GM12878 (cell line): ENCODE measurements around the gene RBMS1. TPM values are rescaled to one million over a fixed set of nuclear protein-coding genes. Genes with fewer than 3 reads are reported as not detected.
A peak's percentile ranks its signal among the peaks of the same experiment; 100 is the strongest.

ENCODE experiments used
- ATAC-seq: fragments of 200-7000 bp; cut with Tn5 transposase; 3 replicates; pipeline ENCODE4 v1.9.1; 2020; ENCODE audit warnings: mild to moderate bottlenecking, moderate library complexity
- BruUV-seq: library from RNA; stranded (reverse); fragments of 400-500 nt; replicated peaks from 2 replicates; lab custom pipeline; 2021; lab: Mats Ljungman, UMichigan
- CTCF ChIA-PET: fragments of 300-600 bp; sonication (Branson Sonifier 250); formaldehyde crosslinking; extraction: SDS; loops from one replicate; lab custom pipeline; 2021; ENCODE audit warnings: inconsistent platforms; lab: Yijun Ruan, JAX
- POLR2A ChIA-PET: fragments of 350-600 bp; formaldehyde crosslinking; extraction: SDS; loops from one replicate; lab custom pipeline; 2021; ENCODE audit warnings: inconsistent platforms; lab: Charles Lee
- RAD21 ChIA-PET: fragments of 300-600 bp; sonication (Branson Sonifier 250); formaldehyde crosslinking; loops from one replicate; lab custom pipeline; 2023; ENCODE audit warnings: antibody characterized with exemption; ENCODE audit not compliant: unreplicated experiment; lab: Charles Lee
- SMC1A ChIA-PET: fragments of 300-600 bp; sonication (Branson Sonifier 250); formaldehyde crosslinking; loops from one replicate; lab custom pipeline; 2023; ENCODE audit not compliant: unreplicated experiment, uncharacterized antibody; lab: Charles Lee
- DNase-seq: peaks from one replicate; pipeline ENCODE4 v3.0.0-alpha.2; 2011; ENCODE audit warnings: low read depth, low spot score
- FAIRE-seq: peaks from 3 replicates; lab custom pipeline; 2011; peaks lifted over from hg19 to GRCh38; lab: Jason Lieb, UNC
- H2AFZ ChIP-seq: 2 replicates; pipeline ENCODE4 v1.6.0; 2011; ENCODE audit warnings: low read depth, low read length, control low read depth; ENCODE audit not compliant: control insufficient read depth
- H3K27ac ChIP-seq: 2 replicates; pipeline ENCODE4 v1.5.1; 2011; ENCODE audit warnings: control low read depth; ENCODE audit not compliant: control insufficient read depth, insufficient read depth
- H3K27me3 ChIP-seq, 2 experiments: replicated peaks in 1 of 2; 2 replicates each; pipeline versions ENCODE4 v1.6.0 to v1.6.1; 2011; ENCODE audit warnings: low read length in 1 of 2; ENCODE audit not compliant: control insufficient read depth in 2 of 2, insufficient read depth in 2 of 2
- H3K36me3 ChIP-seq, 2 experiments: 2 replicates each; pipeline ENCODE4 v1.5.1; 2011; ENCODE audit warnings: low read length in 1 of 2; ENCODE audit not compliant: control insufficient read depth in 2 of 2, insufficient read depth in 2 of 2
- H3K4me1 ChIP-seq: 2 replicates; pipeline ENCODE4 v1.6.1; 2011; ENCODE audit warnings: mild to moderate bottlenecking, low read length, moderate library complexity, mixed read lengths; ENCODE audit not compliant: control insufficient read depth, insufficient read depth
- H3K4me2 ChIP-seq: 2 replicates; pipeline ENCODE4 v1.6.0; 2011; ENCODE audit warnings: control low read depth; ENCODE audit not compliant: control insufficient read depth, insufficient read depth
- H3K4me3 ChIP-seq: fragments of 200-600 bp; sonication (generic); 2 replicates; pipeline ENCODE4 v1.5.1; 2016
- H3K79me2 ChIP-seq: 2 replicates; pipeline ENCODE4 v1.6.0; 2011; ENCODE audit warnings: low read length; ENCODE audit not compliant: control insufficient read depth, insufficient read depth
- H3K9ac ChIP-seq: 2 replicates; pipeline ENCODE4 v1.8.0; 2011; ENCODE audit warnings: low read length, control low read depth, mixed read lengths; ENCODE audit not compliant: control insufficient read depth, insufficient read depth
- H3K9me3 ChIP-seq: replicated peaks from 3 replicates; pipeline ENCODE4 v1.5.1; 2011; ENCODE audit warnings: mild to moderate bottlenecking, low read length; ENCODE audit not compliant: control insufficient read depth, insufficient read depth
- H4K20me1 ChIP-seq: 2 replicates; pipeline ENCODE4 v1.6.0; 2011; ENCODE audit not compliant: control insufficient read depth, insufficient read depth
- BCL11A ChIP-seq: IDR thresholded peaks from 2 replicates; pipeline ENCODE4 v1.6.1; 2011; ENCODE audit warnings: low read depth, low read length
- CHD1 ChIP-seq: IDR thresholded peaks from 2 replicates; pipeline ENCODE4 v1.6.1; 2012; ENCODE audit warnings: low read depth, low read length, improper control_type of control experiment
- DPF2 ChIP-seq: fragments of 450-650 bp; IDR thresholded peaks from 2 replicates; pipeline ENCODE4 v1.6.1; 2017; ENCODE audit warnings: mild to moderate bottlenecking
- ELK1 ChIP-seq: IDR thresholded peaks from 2 replicates; pipeline ENCODE4 v1.6.1; 2012; ENCODE audit warnings: low read depth, low read length, improper control_type of control experiment
- IRF3 ChIP-seq: fragments of 450-650 bp; IDR thresholded peaks from 2 replicates; pipeline ENCODE4 v1.6.1; 2014; ENCODE audit warnings: mild to moderate bottlenecking
- POLR2AphosphoS2 ChIP-seq: IDR thresholded peaks from 2 replicates; pipeline ENCODE4 v1.6.1; 2011; ENCODE audit warnings: low read depth, mild to moderate bottlenecking, low read length, improper control_type of control experiment, moderate library complexity
- SMARCA5 ChIP-seq: fragments of 450-650 bp; IDR thresholded peaks from 2 replicates; pipeline ENCODE4 v1.6.1; 2017; ENCODE audit warnings: mild to moderate bottlenecking
- TARDBP ChIP-seq: IDR thresholded peaks from 2 replicates; pipeline ENCODE4 v1.6.1; 2016; ENCODE audit warnings: borderline replicate concordance
- TCF12 ChIP-seq: IDR thresholded peaks from 2 replicates; pipeline ENCODE4 v1.6.1; 2011; ENCODE audit warnings: low read depth, mild to moderate bottlenecking, low read length
- ZNF274 ChIP-seq: IDR thresholded peaks from one replicate; pipeline ENCODE4 v1.8.0; 2011; ENCODE audit not compliant: insufficient read length, insufficient read depth
- ZSCAN29 ChIP-seq: fragments of 450-650 bp; IDR thresholded peaks from 2 replicates; pipeline ENCODE4 v1.6.1; 2017; ENCODE audit warnings: mild to moderate bottlenecking, moderate library complexity
- WGBS: methylation state at CpG from one replicate; pipeline ENCODE4 v1.1.6; 2016; ENCODE audit warnings: low lambda C conversion rate; ENCODE audit not compliant: insufficient replicate concordance, insufficient coverage; ENCODE audit errors: missing lambda C conversion rate; 5-methylcytosine and 5-hydroxymethylcytosine counted together
- in situ Hi-C: fragments of 300-500 bp; cut with MboI; formaldehyde crosslinking; loops from 9 replicates; pipeline ENCODE4 v1.14.3; 2018; ENCODE audit warnings: mixed read lengths
- intact Hi-C: fragments of 100-400 bp; cut with micrococcal nuclease; formaldehyde crosslinking; loops from one replicate; pipeline ENCODE4 v1.14.2; 2022; ENCODE audit not compliant: unreplicated experiment
- polyA plus RNA-seq, 11 experiments: library from polyadenylated mRNA; depleted of rRNA in 4 of 11; unstranded in 6 of 11; stranded (reverse) in 5 of 11; fragments of >200 nt; fragmentation: Nextera tagmentation in 4 of 11; fragmentation: Illumina TruSeq in 1 of 11; extraction: Ambion mirVana in 4 of 11; extraction: Trizol in 1 of 11; gene quantifications; 1 replicate in 1 of 11; 2 replicates in 10 of 11; pipeline versions ENCODE4 v1.2.1 to v1.2.3, GENCODE V29; 2011 to 2016; ENCODE audit warnings: inconsistent platforms in 2 of 11, missing spikeins in 2 of 11, low read depth in 1 of 11
- total RNA-seq, 4 experiments: library from RNA; depleted of rRNA in 3 of 4; stranded (reverse); fragments of >200 nt in 3 of 4; fragmentation: Illumina TruSeq in 1 of 4; extraction: Trizol in 1 of 4; gene quantifications; 2 replicates each; pipeline versions ENCODE4 v1.2.1 to v1.2.3, GENCODE V29; 2013 to 2021

RBMS1 gene
- total and polyA plus RNA-seq, 10 of the 15 experiments (the other 5 are each of a cell fraction or from before 2014, with no cell fraction given), result 0.04 to 0.31 (median 0.17) TPM; not detected in 1

- no peaks in the 10 kb centered on the region for H4K20me1 ChIP-seq
- no peak for TF ChIP-seq TARDBP
- TF ChIP-seq SMARCA5, result no peak
- no peak for TF ChIP-seq BCL11A
- no peak for TF ChIP-seq ZSCAN29
- TF ChIP-seq DPF2, result no peak
- no peak for TF ChIP-seq TCF12
- TF ChIP-seq ELK1, result no peak
- TF ChIP-seq IRF3, result no peak
- TF ChIP-seq ZNF274, result no peak
- no peak for TF ChIP-seq POLR2AphosphoS2
- TF ChIP-seq CHD1, result no peak
- ATAC-seq (no peak), FAIRE-seq (peak; percentile 18), DNase-seq (no peak)
- no peaks in the 10 kb centered on the region for H3K79me2 ChIP-seq
- H3K27ac ChIP-seq, result no peak overlapping the region
- H3K27me3 ChIP-seq, result no peaks in the 10 kb centered on the region
- intact Hi-C loops (no loop called here), in situ Hi-C loops (no loop called here)
- CTCF ChIA-PET, result interaction anchor here (1.1 kb wide), 1 partner anchor 591 kb away, joined by 3 read pairs; no protein-coding TSS in a partner anchor
- POLR2A ChIA-PET, result no interaction called here
- no peaks in the 10 kb centered on the region for H3K4me1 ChIP-seq
- H3K9me3 ChIP-seq, result no peaks in the 10 kb centered on the region
- BruUV-seq, result no TSS peak
- SMC1A ChIA-PET, result no interaction called here
- WGBS, result 22% methylated on average over 4 of the region's 4 CpGs
- H3K36me3 ChIP-seq, result no peaks in the 10 kb centered on the region
- H3K4me2 ChIP-seq, result no peak overlapping the region
- H3K4me3 ChIP-seq, result no peak overlapping the region
- RAD21 ChIA-PET, result no interaction called here
- H2AFZ ChIP-seq, result no peak overlapping the region
- no peak overlapping the region for H3K9ac ChIP-seq
Measured at GRCh38 chr2:160472839-160473251, 20.8 kb downstream of the RBMS1 start.
